K562 (cell line): ENCODE data around the gene CHPF. TPM values are rescaled to one million over a fixed set of nuclear protein-coding genes. Genes with fewer than 3 reads are reported as not detected.

ENCODE experiments used
- CBFA2T3 ChIP-seq: fragments of 450-650 bp; IDR thresholded peaks from 2 replicates; pipeline ENCODE4 v1.6.1; 2017
- DIDO1 ChIP-seq: fragments of 450-650 bp; IDR thresholded peaks from 2 replicates; pipeline ENCODE4 v1.6.1; 2016; ENCODE audit warnings: low read depth, missing biosample characterization, missing genetic modification characterization
- HCFC1 ChIP-seq: IDR thresholded peaks from 2 replicates; pipeline ENCODE4 v1.6.1; 2012; ENCODE audit warnings: low read depth, low read length, improper control_type of control experiment
- KAT7 ChIP-seq: sonication (generic); formaldehyde crosslinking; IDR thresholded peaks from 2 replicates; pipeline ENCODE4 v1.8.0; 2022; ENCODE audit warnings: missing genetic modification reagents, mild to moderate bottlenecking, borderline replicate concordance
- KLF13 ChIP-seq: fragments of 450-650 bp; IDR thresholded peaks from 2 replicates; pipeline ENCODE4 v1.6.1; 2016; ENCODE audit warnings: missing genetic modification characterization, low read depth, mild to moderate bottlenecking, missing compliant biosample characterization, moderate library complexity, borderline replicate concordance
- MAZ ChIP-seq, 2 experiments: fragments of 450-650 bp in 1 of 2; sonication (generic) in 1 of 2; formaldehyde crosslinking; IDR thresholded peaks in 1 of 2; conservative IDR thresholded peaks in 1 of 2; 2 replicates each; pipeline versions ENCODE4 v1.4.0 to v1.5.0; 2020; ENCODE audit warnings: mild to moderate bottlenecking in 1 of 2, missing genetic modification reagents in 1 of 2
- PCBP1 ChIP-seq: fragments of 200-400 bp; formaldehyde crosslinking; IDR thresholded peaks from 2 replicates; pipeline ENCODE4 v1.6.1; 2018; ENCODE audit warnings: mild to moderate bottlenecking, low read depth, low read length; ENCODE audit not compliant: poor library complexity, severe bottlenecking
- PHF8 ChIP-seq: fragments of 200-600 bp; sonication (generic); IDR thresholded peaks from 2 replicates; pipeline ENCODE4 v1.6.1; 2012; ENCODE audit warnings: mixed run types, mild to moderate bottlenecking, inconsistent platforms, low read length, moderate library complexity, borderline replicate concordance
- SIRT6 ChIP-seq: IDR thresholded peaks from one replicate; pipeline ENCODE4 v1.6.1; 2012; ENCODE audit warnings: low read depth, mild to moderate bottlenecking, control low read depth, inconsistent platforms, low read length, moderate library complexity
- SUPT5H ChIP-seq: fragments of 450-650 bp; IDR thresholded peaks from 2 replicates; pipeline ENCODE4 v1.6.1; 2016
- TOE1 ChIP-seq, 2 experiments: fragments of 450-650 bp in 1 of 2; sonication (generic) in 1 of 2; formaldehyde crosslinking in 1 of 2; IDR thresholded peaks; 2 replicates each; pipeline versions ENCODE4 v1.7.1 to v1.8.0; 2016 to 2022; ENCODE audit warnings: borderline replicate concordance in 2 of 2, mild to moderate bottlenecking in 2 of 2, antibody characterized with exemption in 1 of 2, inconsistent platforms in 1 of 2, low read depth in 1 of 2, missing genetic modification reagents in 1 of 2, moderate library complexity in 1 of 2
- ZNF668 ChIP-seq: fragments of 250-450 bp; sonication (Bioruptor Pico); IDR thresholded peaks from 2 replicates; pipeline ENCODE4 v1.8.0; 2022; ENCODE audit warnings: mild to moderate bottlenecking, inconsistent platforms
- polyA plus RNA-seq, 8 experiments: library from polyadenylated mRNA; depleted of rRNA in 4 of 8; stranded (reverse) in 5 of 8; unstranded in 3 of 8; fragments of >200 nt; fragmentation: Nextera tagmentation in 2 of 8; fragmentation: Illumina TruSeq in 1 of 8; extraction: Ambion mirVana in 2 of 8; extraction: Trizol in 1 of 8; gene quantifications; 2 replicates each; pipeline versions ENCODE4 v1.2.1 to v1.2.3, GENCODE V29; 2011 to 2014; ENCODE audit warnings: inconsistent platforms in 1 of 8, missing spikeins in 1 of 8
- total RNA-seq, 7 experiments: library from RNA; depleted of rRNA in 6 of 7; stranded (reverse); fragments of >200 nt in 6 of 7; fragmentation: Illumina TruSeq in 2 of 7; extraction: Trizol in 2 of 7; gene quantifications; 2 replicates each; pipeline versions ENCODE4 v1.2.1 to v1.2.3, GENCODE V29; 2011 to 2021; ENCODE audit warnings: low replicate concordance in 1 of 7
- TF ChIP-seq, protein P1 (sequence below), 2 experiments: fragments of 450-650 bp; IDR thresholded peaks; 2 replicates each; pipeline ENCODE4 v1.6.1; 2016; ENCODE audit warnings: mild to moderate bottlenecking in 2 of 2, borderline replicate concordance in 1 of 2, low read depth in 1 of 2, moderate library complexity in 1 of 2
- TF ChIP-seq, protein P2 (sequence below): fragments of 200-800 bp; sonication (Bioruptor generic); IDR thresholded peaks from 2 replicates; pipeline ENCODE4 v1.6.1; 2017; ENCODE audit warnings: missing genetic modification characterization, missing compliant biosample characterization
- TF ChIP-seq, protein P3 (sequence below): sonication (generic); formaldehyde crosslinking; IDR thresholded peaks from 2 replicates; pipeline ENCODE4 v1.8.0; 2022; ENCODE audit warnings: missing genetic modification reagents, mild to moderate bottlenecking, moderate library complexity, borderline replicate concordance

CHPF gene
- total and polyA plus RNA-seq, 9 of the 15 experiments (the other 6 are each of a cell fraction or from before 2014, with no cell fraction given), result 0.15 to 57.2 (median 7.9) TPM

DNA sequence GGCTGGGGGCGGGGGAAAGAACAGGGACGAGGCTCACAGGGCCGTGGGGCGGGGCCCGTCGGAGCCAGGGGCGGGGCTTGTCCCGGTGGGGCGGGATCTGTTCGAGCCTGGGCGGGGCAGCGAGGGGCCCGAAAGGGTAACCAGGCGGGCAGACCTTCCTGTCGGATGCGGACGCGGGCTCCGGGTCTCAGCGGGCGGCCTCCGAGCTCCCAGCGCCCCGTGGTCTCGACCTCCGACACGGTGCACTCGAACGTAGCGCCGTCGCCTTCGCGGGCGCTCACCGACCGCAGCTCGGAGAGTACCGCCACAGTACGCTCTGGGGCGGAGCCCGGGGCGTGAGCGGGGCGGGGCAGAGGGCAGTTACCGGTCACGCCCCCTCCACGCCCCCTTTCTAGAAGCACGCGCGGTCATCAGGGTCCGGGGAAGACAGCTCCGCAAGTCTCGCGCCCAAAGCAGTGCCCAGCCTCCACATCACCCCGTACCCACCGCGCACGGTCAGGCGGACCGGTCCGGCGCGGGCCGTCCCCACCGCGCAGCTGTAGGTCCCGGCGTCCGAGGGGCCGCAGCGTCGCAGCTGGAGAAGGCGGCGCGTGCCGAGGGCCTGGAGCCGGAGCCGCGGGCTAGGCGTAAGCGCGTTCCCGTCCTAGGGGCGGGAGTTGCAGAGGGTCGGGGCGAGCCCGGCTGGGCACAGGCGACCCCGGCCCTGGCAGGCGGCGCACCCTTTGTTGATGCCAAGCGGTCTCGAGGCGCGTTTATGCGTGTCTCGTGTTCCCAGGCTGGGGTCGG is 9.0 kb upstream of the CHPF start (continued):
- TF ChIP-seq, protein P1, sequence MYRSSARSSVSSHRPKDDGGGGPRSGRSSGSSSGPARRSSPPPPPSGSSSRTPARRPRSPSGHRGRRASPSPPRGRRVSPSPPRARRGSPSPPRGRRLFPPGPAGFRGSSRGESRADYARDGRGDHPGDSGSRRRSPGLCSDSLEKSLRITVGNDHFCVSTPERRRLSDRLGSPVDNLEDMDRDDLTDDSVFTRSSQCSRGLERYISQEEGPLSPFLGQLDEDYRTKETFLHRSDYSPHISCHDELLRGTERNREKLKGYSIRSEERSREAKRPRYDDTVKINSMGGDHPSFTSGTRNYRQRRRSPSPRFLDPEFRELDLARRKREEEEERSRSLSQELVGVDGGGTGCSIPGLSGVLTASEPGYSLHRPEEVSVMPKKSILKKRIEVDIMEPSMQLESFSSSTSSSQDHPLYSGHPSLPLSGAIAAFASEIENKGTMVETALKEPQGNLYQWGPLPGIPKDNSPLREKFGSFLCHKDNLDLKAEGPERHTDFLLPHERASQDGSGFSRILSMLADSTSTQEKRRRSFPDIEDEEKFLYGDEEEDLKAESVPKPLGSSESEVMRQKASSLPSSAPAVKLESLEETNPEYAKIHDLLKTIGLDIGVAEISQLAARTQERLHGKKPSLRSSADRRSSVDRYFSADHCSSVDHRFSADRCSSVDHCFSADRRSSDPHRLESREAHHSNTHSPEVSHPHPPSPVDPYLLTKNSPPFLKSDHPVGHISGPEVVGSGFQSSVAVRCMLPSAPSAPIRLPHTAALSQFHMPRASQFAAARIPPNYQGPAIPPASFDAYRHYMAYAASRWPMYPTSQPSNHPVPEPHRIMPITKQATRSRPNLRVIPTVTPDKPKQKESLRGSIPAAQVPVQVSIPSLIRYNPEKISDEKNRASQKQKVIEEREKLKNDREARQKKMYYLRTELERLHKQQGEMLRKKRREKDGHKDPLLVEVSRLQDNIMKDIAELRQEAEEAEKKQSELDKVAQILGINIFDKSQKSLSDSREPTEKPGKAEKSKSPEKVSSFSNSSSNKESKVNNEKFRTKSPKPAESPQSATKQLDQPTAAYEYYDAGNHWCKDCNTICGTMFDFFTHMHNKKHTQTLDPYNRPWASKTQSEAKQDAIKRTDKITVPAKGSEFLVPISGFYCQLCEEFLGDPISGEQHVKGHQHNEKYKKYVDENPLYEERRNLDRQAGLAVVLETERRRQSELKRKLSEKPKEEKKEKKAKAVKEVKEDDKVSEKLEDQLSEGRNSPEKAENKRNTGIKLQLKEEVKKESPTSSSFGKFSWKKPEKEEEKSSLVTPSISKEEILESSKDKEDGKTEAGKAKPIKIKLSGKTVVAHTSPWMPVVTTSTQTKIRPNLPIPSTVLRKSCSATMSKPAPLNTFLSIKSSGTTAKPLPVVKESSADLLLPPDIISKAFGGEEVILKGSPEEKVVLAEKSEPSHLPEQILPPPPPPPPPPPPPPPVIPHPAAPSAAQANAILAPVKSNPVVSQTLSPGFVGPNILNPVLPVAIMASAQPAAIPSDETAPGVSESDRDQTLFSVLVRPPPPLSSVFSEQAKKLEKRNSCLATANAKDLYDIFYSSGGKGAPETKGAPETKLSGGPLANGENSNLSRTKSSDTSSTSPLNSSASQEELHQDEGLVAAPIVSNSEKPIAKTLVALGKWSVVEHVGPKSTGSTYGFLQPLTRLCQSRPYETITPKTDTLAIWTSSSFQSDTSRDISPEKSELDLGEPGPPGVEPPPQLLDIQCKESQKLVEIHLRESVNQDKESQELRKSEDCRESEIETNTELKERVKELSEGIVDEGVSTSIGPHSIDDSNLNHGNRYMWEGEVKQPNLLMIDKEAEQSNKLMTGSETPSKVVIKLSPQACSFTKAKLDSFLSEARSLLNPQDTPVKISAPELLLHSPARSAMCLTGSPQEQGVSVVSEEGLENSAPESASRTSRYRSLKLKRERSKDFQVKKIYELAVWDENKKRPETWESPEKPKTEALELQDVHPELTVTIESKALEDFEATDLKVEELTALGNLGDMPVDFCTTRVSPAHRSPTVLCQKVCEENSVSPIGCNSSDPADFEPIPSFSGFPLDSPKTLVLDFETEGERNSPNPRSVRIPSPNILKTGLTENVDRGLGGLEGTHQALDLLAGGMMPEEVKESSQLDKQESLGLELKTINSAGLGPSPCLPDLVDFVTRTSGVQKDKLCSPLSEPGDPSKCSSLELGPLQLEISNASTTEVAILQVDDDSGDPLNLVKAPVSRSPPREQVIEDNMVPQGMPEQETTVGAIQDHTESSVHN (IDR thresholded peaks at IDR 0.05; ENCODE audit: borderline replicate concordance in 1 of 2, low read depth in 1 of 2), result no peak
- TF ChIP-seq KAT7 (CRISPR knock-in tag) (no peak), CBFA2T3 (no peak), DIDO1 (tag) (no peak), PHF8 (peak; percentile 44; the same call in 1 of the 2 replicates), SIRT6 (no peak), MAZ (CRISPR knock-in tag; conservative IDR thresholded peaks at IDR 0.05 in 1 of 2, IDR thresholded peaks at IDR 0.05 in 1 of 2) (peak in 1 of 2 experiments; percentile 35; a peak in 1 of 4 replicates), KLF13 (peak; percentile 78; the same call in 1 of the 2 replicates), ZNF668 (CRISPR knock-in tag) (no peak), TOE1 (IDR thresholded peaks at IDR 0.05; ENCODE audit: borderline replicate concordance) (no peak), TOE1 (CRISPR knock-in tag; IDR thresholded peaks at IDR 0.05; ENCODE audit: borderline replicate concordance, low read depth) (no peak), SUPT5H (no peak), HCFC1 (no peak), PCBP1 (no peak)
- TF ChIP-seq, protein P2, sequence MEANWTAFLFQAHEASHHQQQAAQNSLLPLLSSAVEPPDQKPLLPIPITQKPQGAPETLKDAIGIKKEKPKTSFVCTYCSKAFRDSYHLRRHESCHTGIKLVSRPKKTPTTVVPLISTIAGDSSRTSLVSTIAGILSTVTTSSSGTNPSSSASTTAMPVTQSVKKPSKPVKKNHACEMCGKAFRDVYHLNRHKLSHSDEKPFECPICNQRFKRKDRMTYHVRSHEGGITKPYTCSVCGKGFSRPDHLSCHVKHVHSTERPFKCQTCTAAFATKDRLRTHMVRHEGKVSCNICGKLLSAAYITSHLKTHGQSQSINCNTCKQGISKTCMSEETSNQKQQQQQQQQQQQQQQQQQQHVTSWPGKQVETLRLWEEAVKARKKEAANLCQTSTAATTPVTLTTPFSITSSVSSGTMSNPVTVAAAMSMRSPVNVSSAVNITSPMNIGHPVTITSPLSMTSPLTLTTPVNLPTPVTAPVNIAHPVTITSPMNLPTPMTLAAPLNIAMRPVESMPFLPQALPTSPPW, result no peak
- TF ChIP-seq, protein P3, sequence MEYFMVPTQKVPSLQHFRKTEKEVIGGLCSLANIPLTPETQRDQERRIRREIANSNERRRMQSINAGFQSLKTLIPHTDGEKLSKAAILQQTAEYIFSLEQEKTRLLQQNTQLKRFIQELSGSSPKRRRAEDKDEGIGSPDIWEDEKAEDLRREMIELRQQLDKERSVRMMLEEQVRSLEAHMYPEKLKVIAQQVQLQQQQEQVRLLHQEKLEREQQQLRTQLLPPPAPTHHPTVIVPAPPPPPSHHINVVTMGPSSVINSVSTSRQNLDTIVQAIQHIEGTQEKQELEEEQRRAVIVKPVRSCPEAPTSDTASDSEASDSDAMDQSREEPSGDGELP (CRISPR knock-in tag), result peak; percentile 72
